GM19238 (cell line): ENCODE results near the gene TMEM121.
"Not testable (repeated sequence)": the region's sequence is repeated elsewhere in the genome, so short reads cannot be mapped to it uniquely, and the experiment has no call there.

ENCODE experiments used
- DNase-seq: peaks from one replicate; pipeline ENCODE4 v3.0.0; 2011; ENCODE audit warnings: low spot score; ENCODE audit not compliant: insufficient read length

Gene TMEM121

DNA sequence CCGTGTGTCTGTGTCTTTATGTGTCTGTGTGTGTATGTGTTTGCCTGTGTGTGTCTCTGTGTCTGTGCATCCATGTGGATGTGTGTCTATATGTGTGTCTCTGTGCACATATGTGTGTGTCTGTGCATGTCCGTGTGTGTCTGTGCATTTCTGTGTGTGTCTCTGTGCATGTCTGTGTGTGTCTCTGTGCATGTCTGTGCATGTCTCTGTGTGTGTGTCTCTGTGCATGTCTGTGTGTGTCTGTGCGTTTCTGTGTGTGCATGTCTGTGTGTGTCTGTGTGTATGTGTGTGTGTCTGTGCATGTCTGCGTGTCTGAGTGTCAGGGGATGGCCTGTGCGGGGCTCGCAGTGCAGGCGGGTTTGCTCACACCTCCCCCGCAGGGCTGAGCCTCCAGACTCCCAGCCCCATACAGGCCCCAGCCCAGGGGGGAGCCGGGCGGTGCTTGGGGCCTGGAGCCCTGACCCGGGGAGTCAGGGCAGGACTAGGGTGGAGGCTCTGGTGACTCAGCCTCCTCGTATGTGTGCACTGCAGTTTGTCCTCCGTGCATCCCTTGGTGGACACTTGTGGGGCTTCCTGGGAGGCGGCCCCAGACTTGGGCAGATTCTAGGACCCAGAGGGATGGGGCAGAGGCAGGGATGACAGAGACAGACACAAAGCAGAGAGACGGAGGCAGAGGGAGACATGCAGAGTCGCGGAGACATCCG, 41.9 kb downstream of the TMEM121 start:
- DNase-seq: not testable (repeated sequence)

DNA sequence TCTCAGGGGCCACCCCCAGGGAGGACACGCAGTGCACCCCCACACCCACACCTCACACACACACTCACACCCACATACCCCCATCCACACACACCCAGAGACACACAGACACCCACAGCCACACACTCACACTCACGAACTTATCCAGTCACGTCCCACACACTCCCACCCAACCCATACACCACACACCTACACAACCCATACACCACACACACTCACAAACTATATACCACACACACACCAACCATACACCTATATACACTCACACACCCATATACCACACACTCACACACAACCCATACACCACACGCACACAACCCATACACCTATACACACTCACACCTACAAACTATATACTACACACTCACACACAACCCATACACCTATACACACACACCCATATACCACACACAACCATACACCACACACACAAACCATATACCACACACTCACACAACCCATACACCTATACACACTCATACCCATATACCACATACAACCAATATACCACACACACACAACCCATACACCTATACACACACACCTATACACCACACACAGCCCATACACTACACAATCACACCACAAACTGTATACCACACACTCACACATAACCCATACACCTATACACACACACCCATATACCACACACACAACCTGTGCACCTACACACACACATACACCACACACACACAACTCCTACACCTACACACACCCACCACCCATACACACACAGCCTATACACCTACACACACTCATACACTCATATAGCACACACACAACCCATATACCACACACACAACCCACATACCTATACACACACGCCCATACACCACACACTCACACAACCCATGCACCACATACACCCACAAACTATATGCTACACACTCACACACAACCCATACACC, 42.7 kb downstream of the TMEM121 start:
- DNase-seq: no peak

DNA sequence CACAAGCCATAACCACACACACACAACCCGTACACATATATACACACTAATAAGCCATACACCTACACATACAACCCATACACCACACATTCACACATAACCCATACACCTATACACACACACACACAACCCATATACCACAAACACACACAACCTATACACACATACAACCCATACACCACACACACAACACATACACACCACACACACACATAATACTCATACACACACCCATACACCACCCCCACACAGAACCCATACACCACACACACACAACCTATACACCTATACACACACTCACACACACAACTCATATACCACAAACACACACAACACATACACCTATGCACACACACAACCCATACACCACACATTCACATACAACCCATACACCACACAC, 44.1 kb downstream of the TMEM121 start:
- no peak for DNase-seq

DNA sequence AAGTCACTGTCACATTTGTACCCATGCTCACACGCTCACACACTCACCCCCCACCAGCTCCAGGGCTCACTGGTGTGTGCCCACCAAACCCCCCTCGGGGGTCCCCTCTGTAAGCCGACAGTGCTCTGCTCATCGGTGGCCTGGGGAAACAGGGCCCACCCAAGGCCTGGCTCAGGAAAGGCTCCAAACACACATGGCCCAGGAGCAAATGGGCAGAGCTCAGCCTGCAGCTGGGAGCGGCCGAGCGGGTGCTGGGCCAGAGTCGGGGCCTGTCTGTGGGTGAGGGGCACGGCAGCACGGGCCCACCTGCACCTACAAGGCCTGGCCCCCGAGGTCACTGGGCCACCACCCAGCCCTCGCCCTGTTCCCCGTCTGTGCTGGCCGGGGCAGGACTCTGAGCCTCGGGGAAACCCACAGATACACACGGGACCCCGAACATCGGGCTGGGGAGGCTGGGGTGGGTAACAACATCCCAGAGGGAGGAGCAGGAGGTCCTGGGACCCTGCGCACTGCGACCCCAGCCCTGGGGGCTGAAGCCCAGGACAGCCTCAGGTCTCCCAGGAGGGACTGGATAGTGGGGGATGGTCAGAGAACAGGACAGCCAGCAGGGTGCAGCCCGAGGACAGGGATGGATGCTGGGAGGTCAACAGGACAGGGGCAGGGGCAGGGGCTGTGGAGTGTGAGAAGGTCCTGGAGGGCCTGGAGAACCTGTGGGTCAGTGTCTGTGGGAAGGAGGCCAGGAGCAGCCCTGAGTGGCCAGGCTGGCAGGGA, 45.0 kb downstream of the TMEM121 start:
- not testable (repeated sequence) for DNase-seq

DNA sequence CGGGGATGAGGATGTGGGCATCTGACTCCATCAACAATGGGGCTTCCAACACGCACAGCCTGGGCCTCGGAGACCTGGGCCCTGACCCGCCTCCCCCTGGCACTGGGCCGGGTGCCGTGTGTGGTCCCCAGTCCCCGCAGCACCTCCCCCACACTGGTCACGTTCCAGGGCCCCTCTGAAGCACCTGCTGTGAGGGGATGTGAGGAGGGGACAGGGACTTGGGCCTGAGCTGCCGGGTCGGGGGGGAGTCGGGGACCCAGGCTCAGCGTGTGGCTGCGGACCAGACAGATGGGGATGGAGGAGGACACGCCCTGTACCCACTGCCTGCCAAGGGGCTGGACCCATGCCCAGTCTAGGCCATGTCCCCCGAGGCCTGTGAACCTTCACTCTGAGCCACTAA, 45.7 kb downstream of the TMEM121 start:
- DNase-seq: not testable (repeated sequence)

DNA sequence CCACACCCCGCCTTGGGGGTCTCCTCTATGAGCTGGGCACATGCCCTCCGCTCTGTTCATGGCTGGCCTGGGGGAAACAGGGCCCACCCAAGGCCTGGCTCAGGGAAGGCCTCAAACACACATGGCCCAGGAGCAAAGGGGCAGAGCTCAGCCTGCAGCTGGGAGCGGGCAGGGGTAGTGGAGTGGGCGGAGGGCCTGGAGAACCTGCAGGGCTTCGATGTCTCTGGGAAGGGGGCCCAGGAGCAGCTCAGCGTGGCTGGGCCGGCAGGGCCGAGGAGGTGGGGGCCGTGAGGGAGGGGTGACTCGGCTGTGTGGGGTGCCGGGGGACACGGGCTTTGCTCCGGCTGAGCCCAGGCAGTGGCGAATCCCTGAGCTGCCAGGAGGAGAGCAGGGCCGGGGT, 47.5 kb downstream of the TMEM121 start:
- not testable (repeated sequence) for DNase-seq

DNA sequence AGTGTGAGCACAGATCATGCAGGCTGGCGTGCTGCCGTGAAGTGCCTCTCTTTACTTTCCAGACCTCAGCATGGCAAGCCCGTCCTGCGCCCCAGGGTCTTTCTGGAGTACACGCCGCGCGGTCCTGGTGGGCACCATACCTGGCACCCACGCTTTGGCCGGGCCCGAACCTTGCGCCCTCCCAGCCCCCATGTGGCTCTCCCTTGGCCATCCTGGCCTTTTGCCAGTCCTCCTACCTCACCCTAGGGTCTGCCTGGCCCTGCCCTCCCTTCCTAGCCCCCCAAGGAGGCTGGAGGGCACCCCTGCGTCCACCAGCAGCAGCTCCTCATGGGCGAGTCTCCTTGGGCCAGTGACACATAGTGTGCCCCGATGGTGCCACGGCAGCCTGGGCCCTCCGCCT, 48.0 kb downstream of the TMEM121 start:
- DNase-seq: not testable (repeated sequence)

DNA sequence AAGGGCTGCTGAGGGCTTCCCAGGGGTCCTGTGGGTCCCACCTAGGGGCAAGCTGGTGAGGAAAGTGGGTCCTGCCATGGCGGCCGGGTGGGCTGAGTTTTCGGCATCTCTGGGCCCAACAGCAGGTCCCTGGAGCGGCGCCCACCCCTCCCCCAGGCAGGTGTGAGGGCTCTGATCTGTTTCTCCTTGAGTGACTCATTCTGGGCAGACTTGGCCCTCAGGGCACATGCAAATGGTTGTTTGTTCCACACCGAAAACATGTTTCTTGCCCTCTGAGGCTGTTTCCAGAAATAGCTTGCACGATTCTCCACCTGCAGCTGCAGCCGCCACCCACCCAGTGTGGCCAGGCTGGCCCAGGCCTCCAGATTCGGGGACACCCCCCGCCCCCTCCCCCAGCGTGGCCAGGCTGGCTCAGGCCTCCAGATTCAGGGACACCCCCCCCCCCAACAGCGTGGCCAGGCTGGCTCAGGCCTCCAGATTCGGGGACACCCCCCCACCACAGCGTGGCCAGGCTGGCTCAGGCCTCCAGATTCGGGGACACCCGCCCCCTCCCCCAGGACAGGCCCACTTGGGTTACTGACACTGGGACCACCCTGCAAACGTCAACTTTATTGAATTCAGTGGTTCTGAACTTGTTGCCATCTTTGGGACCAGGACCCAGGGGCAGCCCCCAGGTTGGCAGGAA, 48.8 kb downstream of the TMEM121 start:
- not testable (repeated sequence) for DNase-seq

DNA sequence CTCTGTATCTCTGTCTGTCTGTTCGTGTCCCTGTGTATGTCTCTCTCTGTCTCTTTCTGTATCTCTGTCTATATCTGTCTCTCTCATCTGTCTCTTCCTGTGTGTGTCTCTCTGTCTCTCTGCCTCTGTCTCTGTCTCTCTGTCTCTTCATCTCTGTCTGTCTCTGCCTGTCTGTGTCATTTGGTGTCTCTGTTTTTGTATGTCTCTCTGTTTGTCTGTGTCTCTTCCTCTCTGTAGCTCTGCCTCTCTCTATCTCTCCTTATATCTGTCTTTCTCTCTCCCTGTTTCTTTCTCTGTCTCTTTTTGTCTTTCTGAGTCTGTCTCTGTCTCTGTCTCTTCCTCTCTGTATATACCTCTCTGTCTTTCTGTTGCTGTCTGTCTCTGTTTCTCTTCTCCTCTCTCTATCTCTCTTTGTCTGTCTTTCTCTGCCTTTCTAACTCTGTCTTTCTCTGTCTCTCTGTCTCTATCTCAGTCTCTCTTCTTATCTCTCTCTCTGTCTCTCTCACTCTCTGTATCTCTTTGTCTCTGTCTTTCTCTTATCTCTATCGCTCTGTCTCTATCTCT, 50.2 kb downstream of the TMEM121 start:
- DNase-seq: no peak

DNA sequence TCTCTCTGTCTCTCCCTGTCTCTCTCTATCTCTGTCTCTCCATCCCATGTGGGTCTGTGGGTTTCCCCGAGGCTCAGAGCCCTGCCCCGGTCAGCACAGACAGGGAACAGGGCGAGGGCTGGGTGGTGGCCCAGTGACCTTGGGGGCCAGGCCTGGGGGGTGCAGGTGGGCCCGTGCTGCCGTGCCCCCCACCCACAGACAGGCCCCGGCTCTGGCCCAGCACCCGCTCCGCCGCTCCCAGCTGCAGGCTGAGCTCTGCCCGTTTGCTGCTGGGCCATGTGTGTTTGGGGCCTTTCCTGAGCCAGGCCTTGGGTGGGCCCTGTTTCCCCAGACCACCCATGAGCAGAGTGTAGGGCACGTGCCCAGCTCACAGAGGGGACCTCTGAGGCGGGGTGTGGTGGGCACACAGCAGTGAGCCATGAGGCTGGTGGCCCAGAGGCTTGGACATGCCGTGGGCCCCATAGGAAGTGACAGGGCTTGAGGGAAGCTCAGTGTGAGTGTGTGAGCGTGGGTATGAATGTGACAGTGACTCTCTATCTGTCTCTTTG, 51.0 kb downstream of the TMEM121 start:
- no peak for DNase-seq

DNA sequence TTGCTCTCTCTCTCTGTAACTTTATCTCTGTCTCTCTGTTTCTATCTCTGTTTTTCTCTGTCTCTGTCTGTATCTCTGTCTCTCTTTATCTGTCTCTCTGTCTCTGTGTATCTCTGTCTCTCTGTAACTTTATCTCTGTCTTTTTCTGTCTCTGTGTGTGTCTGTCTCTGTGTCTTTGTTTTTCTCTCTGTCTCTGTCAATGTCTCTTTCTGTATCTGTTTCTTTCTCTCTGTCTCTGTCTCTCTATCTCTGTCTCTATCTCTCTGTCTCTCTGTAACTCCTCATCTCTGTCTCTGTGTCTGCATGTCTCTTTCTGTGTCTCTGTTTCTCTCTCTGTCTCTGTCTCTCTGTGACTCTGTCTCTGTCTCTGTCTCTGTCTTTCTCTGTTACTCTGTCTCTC, 51.7 kb downstream of the TMEM121 start:
- DNase-seq: no peak

DNA sequence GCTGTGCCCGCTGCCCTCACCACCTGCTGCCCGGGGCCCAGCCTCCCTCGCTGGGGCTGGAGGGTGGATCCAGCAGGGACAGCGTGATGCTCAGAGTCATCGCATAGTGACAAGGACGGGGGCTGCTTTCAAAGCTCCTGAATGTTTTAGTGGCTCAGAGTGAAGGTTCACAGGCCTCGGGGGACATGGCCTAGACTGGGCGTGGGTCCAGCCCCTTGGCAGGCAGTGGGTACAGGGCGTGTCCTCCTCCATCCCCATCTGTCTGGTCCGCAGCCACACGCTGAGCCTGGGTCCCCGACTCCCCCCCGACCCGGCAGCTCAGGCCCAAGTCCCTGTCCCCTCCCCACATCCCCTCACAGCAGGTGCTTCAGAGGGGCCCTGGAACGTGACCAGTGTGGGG, 52.8 kb downstream of the TMEM121 start:
- DNase-seq: not testable (repeated sequence)
